Ovary (tissue), 9 donors: Measurements from ENCODE around the gene KIZ. TPM values are rescaled to one million over a fixed set of nuclear protein-coding genes. Genes with fewer than 3 reads are reported as not detected.
"Not testable (repeated sequence)": the region's sequence is repeated elsewhere in the genome, so short reads cannot be mapped to it uniquely, and the experiment has no call there.

Source experiments
- DNase-seq, 5 donors: peaks; one replicate each; pipeline ENCODE4 v3.0.0-alpha.2; 2019 to 2020
- H3K27ac ChIP-seq, 2 donors: fragments of 200-600 bp; one replicate each; pipeline versions ENCODE4 v1.5.1 to v1.8.0; 2019 to 2022
- H3K27me3 ChIP-seq: fragments of 200-600 bp; one replicate; pipeline ENCODE4 v1.8.0; 2022
- H3K36me3 ChIP-seq: fragments of 200-600 bp; sonication (generic); one replicate; pipeline ENCODE4 v1.5.1; 2019
- H3K4me1 ChIP-seq: one replicate; pipeline ENCODE4 v1.8.1; 2013; ENCODE audit warnings: mild to moderate bottlenecking, moderate library complexity; ENCODE audit not compliant: insufficient read depth
- H3K4me3 ChIP-seq: fragments of 200-600 bp; sonication (generic); one replicate; pipeline ENCODE4 v1.5.1; 2017
- H3K9me3 ChIP-seq, 2 donors: fragments of 200-600 bp in 1 of 2; sonication (generic) in 1 of 2; one replicate each; pipeline versions ENCODE4 v1.5.1 to v1.8.1; 2013 to 2019; ENCODE audit warnings: mild to moderate bottlenecking in 1 of 2, moderate library complexity in 1 of 2
- CTCF ChIP-seq, 3 donors: fragments of 450-650 bp in 2 of 3; fragments of 200-600 bp in 1 of 3; IDR thresholded peaks; one replicate each; pipeline versions ENCODE4 v1.5.1 to v1.8.0; 2016 to 2022; ENCODE audit warnings: antibody characterized with exemption in 3 of 3, mild to moderate bottlenecking in 1 of 3
- EP300 ChIP-seq: sonication (generic); formaldehyde crosslinking; IDR thresholded peaks from one replicate; pipeline ENCODE4 v1.6.1; 2017; ENCODE audit warnings: antibody characterized with exemption
- POLR2A ChIP-seq: fragments of 450-650 bp; IDR thresholded peaks from one replicate; pipeline ENCODE4 v1.6.1; 2017; ENCODE audit warnings: antibody characterized with exemption, mild to moderate bottlenecking, moderate library complexity
- WGBS, 3 donors: extraction: QIAGEN DNeasy Blood & Tissue Kit in 1 of 3; methylation state at CpG; one replicate each; pipeline versions ENCODE4 v1.1.5 to v1.1.7; 2013 to 2017; 5-methylcytosine and 5-hydroxymethylcytosine counted together
- intact Hi-C, 4 donors: fragments of 100-400 bp; cut with DNase I; formaldehyde crosslinking; loops; one replicate each; pipeline versions ENCODE4 v1.11.0 to v1.15.1; 2022 to 2023
- polyA plus RNA-seq, 2 donors: library from polyadenylated mRNA; stranded (reverse); fragments of 200-250 nt in 1 of 2; fragments of 350-450 nt in 1 of 2; fragmentation: Illumina TruSeq in 1 of 2; extraction: RNeasy Lipid Tissue Mini Kit (QIAGEN cat#74804) in 1 of 2; gene quantifications; one replicate each; pipeline ENCODE4 v1.2.3, GENCODE V29; 2013 to 2014
- total RNA-seq, 7 donors: library from RNA; depleted of rRNA in 2 of 7; stranded (reverse); fragments of >200 nt in 2 of 7; fragmentation: NEBNext Ultra II Directional in 3 of 7; extraction: Animal tissue kit (Norgen Biotek cat#: 25700) in 3 of 7; gene quantifications; one replicate each; pipeline versions ENCODE4 v1.1.0 to v1.2.4, GENCODE V29; 2016 to 2023
- donor health status: DM: no; HTN: no; CAD: no; lungs with moderate emphysema.
- donor health status: DM: no; HTN: no; CAD: no.
- donor health status: Bipolar disorder and iron deficiency.
- donor health status: DM: yes; HTN: yes; CAD: no.
- donor health status: DM: no; HTN: no; CAD: no.
- donor health status: DM: yes; HTN: yes; CAD: no.

KIZ gene
- total and polyA plus RNA-seq, 9 donors: 20.5 to 59.5 (median 42.1) TPM

DNA sequence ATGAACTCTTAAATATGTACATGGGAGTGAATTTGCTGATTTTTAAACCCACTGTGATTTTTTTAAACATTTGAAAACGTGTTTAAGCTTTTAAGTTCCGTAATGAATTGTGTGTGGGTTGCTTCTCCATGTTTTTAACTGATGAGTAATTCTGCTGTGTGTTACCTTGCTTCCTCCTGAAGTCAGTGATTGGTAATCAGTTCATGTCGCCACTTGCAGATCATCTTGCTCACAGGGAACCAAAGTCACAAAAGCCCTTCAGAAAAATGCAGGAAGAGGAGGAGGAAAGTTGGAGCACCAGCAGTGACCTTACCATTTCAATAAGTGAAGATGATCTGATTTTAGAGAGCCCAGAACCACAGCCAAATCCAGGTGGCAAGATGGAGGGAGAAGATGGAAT is 36.7 kb downstream of the KIZ start:
- WGBS, 3 donors: 62 to 69% (median 65%) methylated on average over 3 of the region's 3 CpGs
- no peak for DNase-seq
- Histone ChIP-seq H3K27me3 (no peaks in the 10 kb centered on the region), H3K27ac (no peak overlapping the region), H3K4me3 (no peak overlapping the region), H3K36me3 (no peaks in the 10 kb centered on the region), H3K4me1 (no peaks in the 10 kb centered on the region), H3K9me3 (no peaks in the 10 kb centered on the region)
- intact Hi-C loops: no loop called here
- TF ChIP-seq POLR2A: no peak
- TF ChIP-seq EP300: no peak
- no peak for TF ChIP-seq CTCF (IDR thresholded peaks at IDR 0.05)

DNA sequence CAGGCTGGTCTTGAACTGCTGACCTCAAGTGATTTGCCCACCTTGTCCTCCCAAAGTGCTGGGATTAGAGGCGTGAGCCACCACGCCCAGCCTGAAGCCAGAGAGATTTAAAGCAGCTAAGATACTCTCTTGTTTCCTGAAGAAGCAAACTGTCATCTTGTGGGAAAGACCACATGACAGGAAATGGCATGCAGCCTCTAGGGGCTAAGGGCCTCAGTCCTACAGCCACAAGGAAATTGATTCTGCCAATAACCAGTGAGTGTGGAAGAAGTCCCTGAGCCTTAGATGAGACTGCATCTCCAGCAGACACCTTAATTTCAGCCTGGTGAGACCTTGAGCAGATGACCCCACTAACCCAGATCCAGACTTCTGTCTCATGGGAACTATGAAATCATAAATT is 40.9 kb downstream of the KIZ start:
- H3K4me3 ChIP-seq: no peak overlapping the region
- no peak for DNase-seq
- no peaks in the 10 kb centered on the region for H3K4me1 ChIP-seq
- no peaks in the 10 kb centered on the region for H3K27me3 ChIP-seq
- H3K27ac ChIP-seq: no peak overlapping the region
- 90 to 98% (median 98%) methylated on average over 2 of the region's 2 CpGs for WGBS, 3 donors
- TF ChIP-seq POLR2A: no peak
- no peak for TF ChIP-seq EP300
- TF ChIP-seq CTCF (IDR thresholded peaks at IDR 0.05): no peak
- H3K36me3 ChIP-seq: no peaks in the 10 kb centered on the region
- H3K9me3 ChIP-seq: no peaks in the 10 kb centered on the region
- intact Hi-C loops: no loop called here

GRCh38 chr20:21167261-21167660 is 41.4 kb downstream of the KIZ start:
- Histone ChIP-seq H3K27me3 (no peaks in the 10 kb centered on the region), H3K4me1 (no peaks in the 10 kb centered on the region), H3K9me3 (no peaks in the 10 kb centered on the region), H3K4me3 (no peak overlapping the region), H3K27ac (no peak overlapping the region), H3K36me3 (no peaks in the 10 kb centered on the region)
- 93 to 98% (median 96%) methylated on average over 5 of the region's 5 CpGs for WGBS, 3 donors
- intact Hi-C loops: no loop called here
- TF ChIP-seq POLR2A (no peak), CTCF (IDR thresholded peaks at IDR 0.05) (no peak), EP300 (no peak)
- no peak for DNase-seq

GRCh38 chr20:21168061-21168460 is 42.2 kb downstream of the KIZ start:
- H3K4me3 ChIP-seq, H3K27me3 ChIP-seq, H3K36me3 ChIP-seq, H3K9me3 ChIP-seq, DNase-seq, intact Hi-C loops, H3K4me1 ChIP-seq, H3K27ac ChIP-seq: not testable (repeated sequence)
- 98 to 99% (median 99%) methylated on average over 3 of the region's 3 CpGs for WGBS, 3 donors

DNA sequence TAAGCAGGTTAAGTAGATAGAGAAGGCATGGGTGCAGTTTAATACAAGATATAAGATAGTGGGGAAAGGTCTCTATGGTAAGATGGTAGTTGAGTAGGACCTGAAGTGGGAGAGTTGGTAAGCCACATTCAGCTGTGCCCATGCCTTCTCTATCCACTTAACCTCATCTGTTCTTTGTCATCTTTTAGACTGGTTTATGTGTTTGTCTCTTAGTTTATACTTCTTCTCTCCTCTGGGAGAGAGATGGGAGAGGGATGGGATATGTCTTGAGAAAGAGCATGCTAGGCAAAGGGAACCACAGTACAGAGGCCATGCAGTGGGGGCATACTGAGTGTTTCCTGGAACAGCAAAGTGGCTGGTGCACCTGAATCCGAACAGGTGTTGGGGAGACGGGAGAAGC is 46.7 kb downstream of the KIZ start:
- no peak for TF ChIP-seq EP300
- TF ChIP-seq POLR2A: no peak
- no peak for TF ChIP-seq CTCF (IDR thresholded peaks at IDR 0.05)
- Histone ChIP-seq H3K4me3 (no peak overlapping the region), H3K27me3 (no peaks in the 10 kb centered on the region), H3K27ac (no peak overlapping the region), H3K9me3 (no peaks in the 10 kb centered on the region), H3K4me1 (peaks cover 4% of the 10 kb centered on the region), H3K36me3 (no peaks in the 10 kb centered on the region)
- no peak for DNase-seq
- WGBS, 3 donors: 96 to 99% (median 97%) methylated on average over 2 of the region's 2 CpGs
- intact Hi-C loops: no loop called here
